ENCODE data around the gene FKBP3.

- no peak for TF ChIP-seq CTCF (IDR thresholded peaks at IDR 0.05)
- TF ChIP-seq SMAD3 (CRISPR knock-in tag; IDR thresholded peaks at IDR 0.05; ENCODE audit: borderline replicate concordance): no peak
- no peak for TF ChIP-seq IRF2 (CRISPR knock-in tag; IDR thresholded peaks at IDR 0.05; ENCODE audit: borderline replicate concordance, low read depth)
- TF ChIP-seq FOXJ3 (CRISPR knock-in tag; IDR thresholded peaks at IDR 0.05; ENCODE audit: borderline replicate concordance): no peak
- TF ChIP-seq ERG (CRISPR knock-in tag; IDR thresholded peaks at IDR 0.05): no peak
- no peak for TF ChIP-seq ZNF263 (CRISPR knock-in tag; IDR thresholded peaks at IDR 0.05; ENCODE audit: low read depth)
- TF ChIP-seq FOXK1 (CRISPR knock-in tag; IDR thresholded peaks at IDR 0.05): no peak
- TF ChIP-seq ZNF512 (CRISPR knock-in tag; IDR thresholded peaks at IDR 0.05; ENCODE audit: borderline replicate concordance): no peak
- TF ChIP-seq ZMAT4 (CRISPR knock-in tag; IDR thresholded peaks at IDR 0.05): no peak
- no peak for TF ChIP-seq MYBL2 (CRISPR knock-in tag; IDR thresholded peaks at IDR 0.05)
- no peak for TF ChIP-seq PREB (CRISPR knock-in tag; IDR thresholded peaks at IDR 0.05; ENCODE audit: borderline replicate concordance)
- no peak for TF ChIP-seq ZNF232 (CRISPR knock-in tag; IDR thresholded peaks at IDR 0.05)
- no peak for TF ChIP-seq ZBTB43 (CRISPR knock-in tag; IDR thresholded peaks at IDR 0.05)
Observed at GRCh38 chr14:45082420-45082819, 51.9 kb downstream of the FKBP3 start.
